SU-DHL-6 (cell line): Measurements from ENCODE around the gene DCAF5.
A peak's percentile ranks its signal among the peaks of the same experiment; 100 is the strongest.

Source experiments
- H2AFZ ChIP-seq: fragments of 200-600 bp; sonication (generic); 2 replicates; pipeline ENCODE4 v1.6.1; 2014; ENCODE audit warnings: low read depth, mild to moderate bottlenecking, moderate library complexity, mixed read lengths, antibody characterized with exemption, low read length; ENCODE audit not compliant: severe bottlenecking
- H3F3A ChIP-seq: fragments of 200-600 bp; shearing (Covaris generic); 2 replicates; pipeline ENCODE4 v1.6.0; 2016; ENCODE audit warnings: antibody characterized with exemption, mild to moderate bottlenecking; ENCODE audit not compliant: insufficient read depth
- H3K27ac ChIP-seq: fragments of 200-600 bp; sonication (generic); 2 replicates; pipeline ENCODE4 v1.5.1; 2016; ENCODE audit warnings: low read depth, mild to moderate bottlenecking, low read length, moderate library complexity, mixed read lengths
- H3K27me3 ChIP-seq: fragments of 200-600 bp; sonication (generic), shearing (Covaris generic); 2 replicates; pipeline ENCODE4 v1.6.0; 2014; ENCODE audit warnings: mild to moderate bottlenecking, low read length
- H3K36me3 ChIP-seq: fragments of 200-600 bp; sonication (generic); 2 replicates; pipeline ENCODE4 v1.6.1; 2014; ENCODE audit warnings: mild to moderate bottlenecking, low read length, mixed read lengths
- H3K4me2 ChIP-seq: fragments of 300-600, 200-600 bp; shearing (Covaris generic), sonication (generic); 2 replicates; pipeline ENCODE4 v1.6.0; 2014; ENCODE audit warnings: low read length, low read depth, mild to moderate bottlenecking; ENCODE audit not compliant: poor library complexity, severe bottlenecking
- H3K4me3 ChIP-seq: fragments of 200-600 bp; sonication (generic); 2 replicates; pipeline ENCODE4 v1.5.1; 2014; ENCODE audit warnings: antibody characterized with exemption, low read length, mild to moderate bottlenecking, mixed read lengths; ENCODE audit not compliant: insufficient read depth, poor library complexity, severe bottlenecking
- H3K79me2 ChIP-seq: fragments of 200-600 bp; sonication (generic); 2 replicates; pipeline ENCODE4 v1.6.1; 2014; ENCODE audit warnings: mild to moderate bottlenecking, low read length, moderate library complexity; ENCODE audit not compliant: insufficient read depth
- H3K9ac ChIP-seq: fragments of 200-600 bp; sonication (generic); 2 replicates; pipeline ENCODE4 v1.7.0; 2014; ENCODE audit warnings: mild to moderate bottlenecking, low read length
- H3K9me2 ChIP-seq: fragments of 200-600 bp; sonication (generic); replicated peaks from 2 replicates; pipeline ENCODE4 v1.6.1; 2014; ENCODE audit warnings: low read length; ENCODE audit not compliant: insufficient read depth
- H3K9me3 ChIP-seq: fragments of 200-600 bp; sonication (generic); 2 replicates; pipeline ENCODE4 v1.6.1; 2014; ENCODE audit warnings: low read length, mixed read lengths; ENCODE audit not compliant: insufficient read depth
- H4K20me1 ChIP-seq: fragments of 200-600 bp; sonication (generic); 2 replicates; pipeline ENCODE4 v1.6.1; 2014; ENCODE audit warnings: low read depth, mild to moderate bottlenecking, antibody characterized with exemption, low read length, moderate library complexity, mixed read lengths
- EZH2phosphoT487 ChIP-seq: fragments of 200-600 bp; sonication (generic), shearing (Covaris generic); conservative IDR thresholded peaks from 2 replicates; pipeline ENCODE4 v1.6.1; 2018; ENCODE audit warnings: mild to moderate bottlenecking, antibody characterized with exemption, low read length, moderate library complexity, mixed read lengths
- TF ChIP-seq, protein P1 (sequence below): fragments of 200-600 bp; sonication (generic); IDR thresholded peaks from one replicate; pipeline ENCODE4 v1.5.1; 2017; ENCODE audit warnings: antibody characterized with exemption, mild to moderate bottlenecking, low read length, moderate library complexity; ENCODE audit not compliant: insufficient read depth, poor library complexity, severe bottlenecking

The DCAF5 gene, protein sequence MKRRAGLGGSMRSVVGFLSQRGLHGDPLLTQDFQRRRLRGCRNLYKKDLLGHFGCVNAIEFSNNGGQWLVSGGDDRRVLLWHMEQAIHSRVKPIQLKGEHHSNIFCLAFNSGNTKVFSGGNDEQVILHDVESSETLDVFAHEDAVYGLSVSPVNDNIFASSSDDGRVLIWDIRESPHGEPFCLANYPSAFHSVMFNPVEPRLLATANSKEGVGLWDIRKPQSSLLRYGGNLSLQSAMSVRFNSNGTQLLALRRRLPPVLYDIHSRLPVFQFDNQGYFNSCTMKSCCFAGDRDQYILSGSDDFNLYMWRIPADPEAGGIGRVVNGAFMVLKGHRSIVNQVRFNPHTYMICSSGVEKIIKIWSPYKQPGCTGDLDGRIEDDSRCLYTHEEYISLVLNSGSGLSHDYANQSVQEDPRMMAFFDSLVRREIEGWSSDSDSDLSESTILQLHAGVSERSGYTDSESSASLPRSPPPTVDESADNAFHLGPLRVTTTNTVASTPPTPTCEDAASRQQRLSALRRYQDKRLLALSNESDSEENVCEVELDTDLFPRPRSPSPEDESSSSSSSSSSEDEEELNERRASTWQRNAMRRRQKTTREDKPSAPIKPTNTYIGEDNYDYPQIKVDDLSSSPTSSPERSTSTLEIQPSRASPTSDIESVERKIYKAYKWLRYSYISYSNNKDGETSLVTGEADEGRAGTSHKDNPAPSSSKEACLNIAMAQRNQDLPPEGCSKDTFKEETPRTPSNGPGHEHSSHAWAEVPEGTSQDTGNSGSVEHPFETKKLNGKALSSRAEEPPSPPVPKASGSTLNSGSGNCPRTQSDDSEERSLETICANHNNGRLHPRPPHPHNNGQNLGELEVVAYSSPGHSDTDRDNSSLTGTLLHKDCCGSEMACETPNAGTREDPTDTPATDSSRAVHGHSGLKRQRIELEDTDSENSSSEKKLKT

GRCh38 chr14:69152902-69153151, at the start of gene DCAF5:
Gene DCAF5 (minus strand): TSS chr14:69153119. CDS start chr14:69152978, 141 bp downstream.
- Histone ChIP-seq H3K9me3 (no peaks in the 10 kb centered on the region), H3K36me3 (no peaks in the 10 kb centered on the region), H2AFZ (peak within 1 kb of the TSS; percentile 96), H3K79me2 (peaks cover 20% of the 10 kb centered on the region), H3F3A (peaks cover 12% of the 10 kb centered on the region), H3K27ac (peak within 1 kb of the TSS; percentile 64), H3K4me3 (peak within 1 kb of the TSS; percentile 76), H3K27me3 (no peaks in the 10 kb centered on the region), H3K9ac (peak within 1 kb of the TSS; percentile 83), H3K4me2 (peak within 1 kb of the TSS; percentile 78), H4K20me1 (no peaks in the 10 kb centered on the region), H3K9me2 (no peaks in the 10 kb centered on the region)
- TF ChIP-seq, protein P1, sequence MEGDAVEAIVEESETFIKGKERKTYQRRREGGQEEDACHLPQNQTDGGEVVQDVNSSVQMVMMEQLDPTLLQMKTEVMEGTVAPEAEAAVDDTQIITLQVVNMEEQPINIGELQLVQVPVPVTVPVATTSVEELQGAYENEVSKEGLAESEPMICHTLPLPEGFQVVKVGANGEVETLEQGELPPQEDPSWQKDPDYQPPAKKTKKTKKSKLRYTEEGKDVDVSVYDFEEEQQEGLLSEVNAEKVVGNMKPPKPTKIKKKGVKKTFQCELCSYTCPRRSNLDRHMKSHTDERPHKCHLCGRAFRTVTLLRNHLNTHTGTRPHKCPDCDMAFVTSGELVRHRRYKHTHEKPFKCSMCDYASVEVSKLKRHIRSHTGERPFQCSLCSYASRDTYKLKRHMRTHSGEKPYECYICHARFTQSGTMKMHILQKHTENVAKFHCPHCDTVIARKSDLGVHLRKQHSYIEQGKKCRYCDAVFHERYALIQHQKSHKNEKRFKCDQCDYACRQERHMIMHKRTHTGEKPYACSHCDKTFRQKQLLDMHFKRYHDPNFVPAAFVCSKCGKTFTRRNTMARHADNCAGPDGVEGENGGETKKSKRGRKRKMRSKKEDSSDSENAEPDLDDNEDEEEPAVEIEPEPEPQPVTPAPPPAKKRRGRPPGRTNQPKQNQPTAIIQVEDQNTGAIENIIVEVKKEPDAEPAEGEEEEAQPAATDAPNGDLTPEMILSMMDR, result no peak
- TF ChIP-seq EZH2phosphoT487, result no peak

DNA sequence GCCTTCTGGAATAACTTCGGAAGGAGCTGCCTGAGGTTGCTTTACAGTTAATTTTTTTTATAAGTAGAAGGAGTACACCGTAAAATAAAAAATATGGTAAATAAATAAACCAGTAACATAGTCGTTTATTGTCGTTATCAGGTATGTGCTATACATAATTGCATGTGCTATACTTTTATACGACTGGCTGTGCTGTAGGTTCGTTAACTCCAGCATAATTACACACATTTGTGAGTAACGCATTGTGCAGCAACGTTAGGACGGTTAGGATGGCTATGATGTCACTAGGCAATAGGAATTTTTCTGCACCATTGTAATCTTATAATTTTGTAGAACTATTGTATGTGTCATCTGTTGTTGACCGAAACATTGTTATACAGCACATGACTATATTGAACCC, 46.9 kb upstream of the DCAF5 start:
- Histone ChIP-seq H3F3A (no peaks in the 10 kb centered on the region), H2AFZ (no peak overlapping the region), H3K27ac (no peak overlapping the region), H3K79me2 (no peaks in the 10 kb centered on the region), H3K9me2 (no peaks in the 10 kb centered on the region), H3K9ac (no peak overlapping the region), H4K20me1 (no peaks in the 10 kb centered on the region; the same call in 1 of the 2 replicates), H3K36me3 (no peaks in the 10 kb centered on the region), H3K4me3 (no peak overlapping the region), H3K27me3 (no peaks in the 10 kb centered on the region), H3K9me3 (no peaks in the 10 kb centered on the region), H3K4me2 (no peak overlapping the region)
- TF ChIP-seq, protein P1, result no peak
- TF ChIP-seq EZH2phosphoT487, result no peak

GRCh38 chr14:69193721-69194120, 40.8 kb upstream of the DCAF5 start:
- Histone ChIP-seq H3F3A (no peaks in the 10 kb centered on the region), H3K9me2 (no peaks in the 10 kb centered on the region), H3K79me2 (no peaks in the 10 kb centered on the region), H3K36me3 (no peaks in the 10 kb centered on the region), H3K27me3 (no peaks in the 10 kb centered on the region), H4K20me1 (no peaks in the 10 kb centered on the region; the same call in 1 of the 2 replicates), H3K9me3 (no peaks in the 10 kb centered on the region), H3K4me3 (no peak overlapping the region), H2AFZ (no peak overlapping the region), H3K27ac (no peak overlapping the region), H3K4me2 (no peak overlapping the region), H3K9ac (no peak overlapping the region)
- no peak for TF ChIP-seq EZH2phosphoT487
- TF ChIP-seq, protein P1, result no peak
